HG02571 (cell line): Measurements from ENCODE around the gene SLC28A2.
"Not testable (repeated sequence)": the region's sequence is repeated elsewhere in the genome, so short reads cannot be mapped to it uniquely, and the experiment has no call there.

Experiments
- ATAC-seq: cut with Tn5 transposase; IDR thresholded peaks from one replicate; pipeline ENCODE4 v1.9.1; 2021; ENCODE audit warnings: mild to moderate bottlenecking, moderate library complexity; ENCODE audit not compliant: unreplicated experiment

SLC28A2 gene

DNA sequence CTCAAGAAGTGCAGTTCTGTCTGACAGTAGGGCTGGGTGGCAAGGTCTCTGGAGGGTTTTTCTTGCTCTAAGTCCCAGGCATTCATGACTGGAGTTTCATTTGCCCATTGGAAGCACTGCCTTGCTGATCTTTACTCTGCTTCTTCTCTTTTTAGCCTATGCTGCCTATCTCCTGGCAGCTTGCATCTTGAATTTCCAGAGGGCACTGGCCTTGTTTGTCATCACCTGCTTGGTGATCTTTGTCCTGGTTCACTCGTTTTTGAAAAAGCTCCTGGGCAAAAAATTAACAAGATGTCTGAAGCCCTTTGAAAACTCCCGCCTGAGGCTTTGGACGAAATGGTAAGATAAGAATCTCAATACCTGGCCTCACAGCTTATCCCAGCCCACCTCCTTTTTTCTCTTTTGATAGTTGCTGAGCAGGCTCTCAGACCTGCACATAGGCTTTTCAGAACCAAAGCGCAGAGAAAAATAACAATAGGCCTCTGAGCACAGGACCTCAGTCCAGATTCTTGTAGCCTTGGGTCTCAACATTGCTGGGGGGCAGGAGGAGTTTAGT is 10.9 kb downstream of the SLC28A2 start:
- ATAC-seq: no peak

DNA sequence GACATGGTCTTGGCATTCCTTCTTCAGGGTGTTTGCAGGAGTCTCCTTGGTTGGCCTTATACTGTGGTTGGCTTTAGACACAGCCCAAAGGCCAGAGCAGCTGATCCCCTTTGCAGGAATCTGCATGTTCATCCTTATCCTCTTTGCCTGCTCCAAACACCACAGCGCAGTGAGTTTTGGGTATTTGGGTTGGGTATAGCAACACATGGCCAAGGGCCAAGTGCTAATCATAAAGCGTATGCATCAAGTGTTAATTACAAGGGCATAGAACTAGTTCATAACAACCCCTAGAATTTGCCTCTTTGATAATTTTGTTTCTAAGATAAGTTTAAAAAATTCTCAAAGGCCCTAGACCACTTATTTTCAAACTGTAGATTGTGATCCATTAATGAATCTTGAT is 11.8 kb downstream of the SLC28A2 start:
- ATAC-seq: no peak

DNA sequence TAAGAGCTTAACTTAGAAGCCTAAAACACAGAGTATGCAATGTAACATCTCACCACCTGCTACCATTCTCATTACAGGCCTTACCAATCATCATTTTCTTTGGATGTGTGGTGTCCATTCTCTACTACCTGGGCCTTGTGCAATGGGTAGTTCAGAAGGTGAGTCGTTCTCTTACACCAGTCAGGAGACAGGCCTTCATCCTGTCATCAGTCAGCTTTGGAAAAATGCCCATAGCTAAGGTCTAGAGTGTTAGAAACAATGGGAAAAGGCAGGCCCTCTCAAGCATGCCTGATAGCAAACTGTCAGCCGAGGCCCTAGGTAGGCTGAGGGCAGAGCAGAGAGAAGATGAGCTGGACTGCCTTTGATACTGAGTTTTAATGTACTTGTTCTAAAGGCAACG is 13.5 kb downstream of the SLC28A2 start:
- ATAC-seq: no peak

DNA sequence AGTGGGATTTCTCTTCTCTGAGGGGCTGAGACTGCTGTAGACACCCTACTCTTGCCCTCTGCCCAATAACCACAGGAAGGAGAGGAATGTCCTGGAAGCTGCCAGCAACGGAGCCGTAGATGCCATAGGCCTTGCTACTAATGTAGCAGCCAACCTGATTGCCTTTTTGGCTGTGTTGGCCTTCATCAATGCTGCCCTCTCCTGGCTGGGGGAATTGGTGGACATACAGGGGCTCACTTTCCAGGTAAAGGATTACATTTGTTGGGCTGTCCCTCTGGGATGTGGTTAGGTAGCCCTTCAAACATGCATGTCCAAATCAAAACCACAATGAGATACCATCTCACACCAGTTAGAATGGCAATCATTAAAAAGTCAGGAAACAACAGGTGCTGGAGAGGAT is 16.1 kb downstream of the SLC28A2 start:
- ATAC-seq: no peak

DNA sequence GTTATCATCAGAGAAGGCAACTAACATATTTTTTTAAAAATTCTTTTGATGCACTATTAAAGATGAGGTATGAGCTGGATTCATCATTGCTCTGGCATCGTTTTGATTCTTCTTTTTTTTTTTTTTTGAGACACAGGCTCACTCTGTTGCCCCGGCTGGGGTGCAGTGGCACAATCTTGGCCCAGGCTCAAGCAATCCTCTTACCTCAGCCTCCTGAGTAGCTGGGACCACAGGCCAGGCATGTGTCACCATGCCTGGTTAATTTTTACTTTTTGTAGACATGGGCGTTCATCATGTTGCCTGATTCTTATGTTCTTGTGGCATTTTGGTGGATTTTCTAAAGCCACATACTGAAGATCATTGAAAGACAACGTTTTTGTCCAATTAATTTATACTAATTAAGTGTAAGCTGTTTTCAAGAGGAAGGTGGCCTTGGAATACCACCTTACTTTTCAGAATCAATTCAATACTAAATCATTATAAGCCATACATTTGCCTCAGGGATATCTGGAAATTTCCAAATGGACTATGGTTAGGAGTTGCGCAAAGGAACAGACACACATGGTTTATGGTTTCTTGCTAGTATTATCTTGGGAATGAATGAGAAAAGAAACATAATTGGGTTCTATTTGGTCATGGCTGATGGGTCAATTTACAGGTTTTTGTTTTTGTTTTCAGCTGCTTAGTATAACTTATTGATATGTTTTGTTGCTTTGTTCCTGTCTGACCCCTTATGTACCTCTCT is 22.8 kb downstream of the SLC28A2 start:
- no peak for ATAC-seq

DNA sequence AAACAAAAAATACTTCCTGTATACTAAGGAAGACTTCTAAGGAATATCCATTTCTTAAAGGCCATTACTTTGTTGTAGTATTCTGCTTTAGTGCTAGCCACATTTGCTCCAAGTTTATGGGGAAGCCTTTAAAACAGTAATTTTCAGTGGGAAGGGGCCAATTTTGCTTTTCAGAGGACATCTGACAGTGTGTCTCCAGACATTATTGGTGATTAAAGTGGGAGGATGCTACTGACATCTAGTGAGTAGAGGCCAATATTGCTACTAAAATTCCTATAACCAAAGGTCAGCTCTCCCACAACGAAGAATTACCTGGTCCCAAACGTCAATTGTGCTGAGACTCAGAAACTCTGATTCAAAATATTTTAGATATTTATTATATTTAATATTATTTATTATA is 24.8 kb downstream of the SLC28A2 start:
- ATAC-seq: no peak

DNA sequence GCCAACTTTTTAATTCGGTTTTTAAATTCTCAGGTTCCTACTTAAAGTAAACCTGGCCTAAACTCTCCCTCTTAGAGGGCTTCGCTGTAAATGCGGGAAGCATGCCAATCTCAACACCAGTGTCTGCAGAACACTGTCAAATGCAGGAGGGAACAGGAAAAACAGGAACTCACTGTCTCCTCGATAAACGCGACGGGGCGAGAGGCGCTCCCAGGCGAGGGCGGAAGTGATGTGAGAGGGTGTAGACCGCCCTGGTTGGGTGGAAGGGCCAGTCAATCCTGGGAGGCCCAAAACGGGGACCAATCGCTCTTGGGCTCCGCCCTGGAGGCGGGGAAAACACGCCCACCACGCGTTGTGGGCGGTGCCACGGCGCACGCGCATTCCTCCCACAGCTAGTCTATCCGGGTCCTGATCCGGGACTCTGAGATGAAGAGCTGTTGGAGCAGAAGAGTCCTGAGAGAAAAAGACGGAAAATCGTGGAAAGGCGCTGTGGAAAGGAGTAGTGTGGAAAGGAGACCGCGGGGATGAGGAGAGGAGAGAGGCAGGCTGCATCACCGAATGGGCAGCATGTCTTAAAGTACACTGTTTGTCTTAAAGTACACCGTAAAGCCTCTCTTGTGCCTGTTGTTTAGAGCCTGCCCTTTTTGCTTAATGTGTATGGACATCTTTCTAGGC is 27.1 kb downstream of the SLC28A2 start:
- peak; percentile 100 for ATAC-seq

DNA sequence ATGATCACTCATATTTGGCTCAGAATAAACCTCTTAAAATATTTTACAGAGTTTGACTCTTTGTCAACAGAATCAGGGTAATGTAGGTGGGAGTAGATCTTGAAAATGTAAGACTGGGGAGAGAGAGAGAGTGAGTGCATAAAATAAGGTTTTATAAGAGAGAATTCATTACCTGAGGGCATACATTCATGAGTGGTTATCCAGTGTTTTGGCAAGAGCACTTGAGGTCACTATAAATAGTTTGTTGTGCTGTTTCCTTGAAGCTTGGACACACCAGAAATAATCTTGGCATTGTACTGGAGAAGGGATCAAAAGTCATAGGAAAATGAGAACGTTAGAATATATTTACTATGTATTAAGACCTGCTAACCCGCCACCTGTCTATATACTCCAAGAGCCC is 33.4 kb downstream of the SLC28A2 start:
- no peak for ATAC-seq

DNA sequence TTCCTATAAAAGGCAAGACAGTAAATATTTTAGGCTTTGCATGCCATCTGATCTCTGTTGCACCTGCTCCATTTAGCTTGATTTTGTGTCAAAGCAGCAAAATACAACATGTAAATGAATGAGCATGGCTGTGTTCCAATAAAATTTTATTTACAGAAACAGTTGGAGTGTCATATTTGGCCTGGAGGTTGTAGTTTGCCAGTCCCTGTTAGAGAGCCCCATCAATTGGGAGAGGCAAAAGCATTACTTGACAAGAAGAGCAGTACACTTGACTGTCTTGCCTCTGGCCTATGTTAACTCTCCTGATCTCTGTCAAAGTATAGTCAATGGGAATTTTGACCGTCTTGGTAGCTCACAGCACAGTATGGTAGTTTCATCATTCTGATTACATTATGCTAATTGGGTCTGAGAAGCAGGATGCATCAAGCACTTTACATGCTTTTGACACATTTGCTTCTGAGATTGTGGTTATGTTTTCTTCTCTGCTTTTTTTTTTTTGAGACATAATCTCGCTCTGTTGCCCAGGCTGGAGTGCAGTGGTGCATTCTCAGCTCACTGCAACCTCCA is 35.4 kb downstream of the SLC28A2 start:
- ATAC-seq: no peak

DNA sequence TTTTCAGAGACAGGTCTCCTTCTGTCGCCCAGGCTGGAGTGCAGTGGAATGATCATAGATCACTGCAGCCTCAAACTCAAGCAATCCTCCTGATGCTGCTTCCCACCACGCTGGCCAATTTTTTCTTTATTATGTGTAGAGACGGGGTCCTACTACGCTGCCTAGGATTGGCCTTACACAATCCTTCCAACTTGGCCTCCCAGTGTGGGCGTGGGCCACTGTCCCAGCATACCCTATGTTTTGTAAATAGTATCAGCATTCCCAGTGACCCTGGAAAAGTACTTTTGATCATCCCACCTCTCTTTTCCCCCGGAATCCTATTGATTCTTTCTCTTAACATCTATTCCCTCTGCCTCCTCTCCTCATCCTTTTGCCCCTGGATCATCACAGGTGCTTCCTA is 36.9 kb downstream of the SLC28A2 start:
- no peak for ATAC-seq

DNA sequence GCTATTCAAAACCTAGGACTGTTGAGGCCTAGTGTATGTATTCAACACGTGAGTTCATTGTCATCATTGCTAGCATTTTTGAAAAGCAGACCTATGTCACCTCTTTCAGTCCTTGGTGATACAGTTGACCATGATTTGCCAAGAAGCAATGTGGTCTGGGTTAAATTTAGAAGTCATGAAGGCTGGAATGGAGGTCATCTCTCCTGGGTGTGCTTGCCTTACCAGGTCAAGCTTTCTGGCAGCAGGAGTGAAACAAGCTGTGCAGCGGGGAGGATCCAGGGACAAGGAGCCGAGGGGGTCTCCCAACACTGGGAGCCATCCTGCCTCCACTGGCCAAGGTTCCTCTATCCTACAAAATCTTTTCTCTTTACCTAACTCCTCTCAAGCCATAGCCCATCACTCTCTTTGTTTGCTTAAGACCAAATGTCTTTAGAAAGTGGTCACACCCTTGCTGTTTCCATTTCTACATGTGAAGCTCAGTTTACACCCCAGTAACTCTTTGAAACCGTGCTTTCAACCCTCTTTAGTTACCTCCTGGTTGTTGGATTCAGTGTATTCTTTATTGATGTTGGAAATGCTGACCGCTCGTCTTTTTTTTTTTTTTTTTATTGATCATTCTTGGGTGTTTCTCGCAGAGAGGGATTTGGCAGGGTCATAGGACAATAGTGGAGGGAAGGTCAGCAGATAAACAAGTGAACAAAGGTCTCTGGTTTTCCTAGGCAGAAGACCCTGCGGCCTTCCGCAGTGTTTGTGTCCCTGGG is 40.0 kb downstream of the SLC28A2 start:
- no peak for ATAC-seq

DNA sequence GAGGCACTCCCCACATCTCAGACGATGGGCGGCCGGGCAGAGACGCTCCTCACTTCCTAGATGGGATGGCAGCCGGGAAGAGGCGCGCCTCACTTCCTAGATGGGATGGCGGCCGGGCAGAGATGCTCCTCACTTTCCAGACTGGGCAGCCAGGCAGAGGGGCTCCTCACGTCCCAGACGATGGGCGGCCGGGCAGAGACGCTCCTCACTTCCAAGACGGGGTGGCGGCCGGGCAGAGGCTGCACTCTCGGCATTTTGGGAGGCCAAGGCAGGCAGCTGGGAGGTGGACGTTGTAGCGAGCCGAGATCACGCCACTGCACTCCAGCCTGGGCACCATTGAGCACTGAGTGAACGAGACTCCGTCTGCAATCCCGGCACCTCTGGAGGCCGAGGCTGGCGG is 41.3 kb downstream of the SLC28A2 start:
- ATAC-seq: not testable (repeated sequence)

DNA sequence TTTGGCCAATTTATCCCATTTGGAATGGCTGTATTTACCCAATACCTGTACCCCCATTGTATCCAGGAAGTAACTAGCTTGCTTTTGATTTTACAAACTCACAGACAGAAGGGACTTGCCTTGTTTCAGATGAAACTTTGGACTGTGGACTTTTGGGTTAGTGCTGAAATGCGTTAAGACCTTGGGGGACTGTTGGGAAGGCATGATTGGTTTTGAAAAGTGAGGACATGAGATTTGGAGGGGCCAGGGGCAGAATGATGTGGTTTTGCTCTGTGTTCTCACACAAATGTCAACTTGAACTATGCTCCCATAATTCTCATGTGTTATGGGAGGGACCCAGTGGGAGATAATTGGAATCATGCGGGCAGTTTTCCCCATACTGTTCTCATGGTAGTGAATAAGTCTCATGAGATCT is 46.9 kb downstream of the SLC28A2 start:
- ATAC-seq: not testable (repeated sequence)

DNA sequence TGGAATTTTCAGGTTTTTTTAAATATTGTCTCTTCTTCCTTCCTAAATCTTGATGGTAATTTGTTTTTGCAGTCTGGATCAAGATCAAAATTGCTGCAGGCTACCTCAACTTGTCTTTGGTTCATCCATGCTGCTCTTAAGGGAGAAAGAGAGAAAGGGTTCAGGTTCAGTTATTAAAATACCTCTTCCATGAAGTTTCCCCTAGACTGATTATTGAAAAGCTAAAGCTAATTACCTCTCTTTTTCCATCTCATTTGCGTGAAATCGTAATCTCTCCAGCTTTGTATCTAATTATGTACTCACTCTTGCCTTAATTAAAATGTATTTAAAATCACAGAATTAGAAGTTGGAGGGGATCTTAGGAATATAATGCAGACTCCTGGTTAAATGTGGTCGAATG is 52.7 kb downstream of the SLC28A2 start:
- no peak for ATAC-seq

DNA sequence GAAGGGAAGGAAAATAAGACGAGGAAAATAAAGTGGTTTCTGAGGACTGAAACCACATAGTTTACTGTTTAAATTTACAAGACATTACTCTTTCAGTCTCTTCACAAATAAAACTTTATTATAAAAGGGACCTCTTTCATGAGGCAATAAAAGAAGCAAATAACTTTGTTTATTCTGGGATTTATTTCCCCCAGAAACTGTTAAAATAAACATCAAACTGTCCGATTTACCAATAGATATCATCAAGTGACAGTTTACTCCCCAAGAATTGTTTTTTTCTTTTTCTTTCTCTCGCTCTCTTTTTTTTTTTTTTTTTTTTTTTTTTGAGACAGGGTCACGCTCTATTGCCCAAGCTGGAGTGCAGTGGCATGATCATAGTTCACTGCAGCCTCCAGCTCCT is 54.1 kb downstream of the SLC28A2 start:
- ATAC-seq: no peak

DNA sequence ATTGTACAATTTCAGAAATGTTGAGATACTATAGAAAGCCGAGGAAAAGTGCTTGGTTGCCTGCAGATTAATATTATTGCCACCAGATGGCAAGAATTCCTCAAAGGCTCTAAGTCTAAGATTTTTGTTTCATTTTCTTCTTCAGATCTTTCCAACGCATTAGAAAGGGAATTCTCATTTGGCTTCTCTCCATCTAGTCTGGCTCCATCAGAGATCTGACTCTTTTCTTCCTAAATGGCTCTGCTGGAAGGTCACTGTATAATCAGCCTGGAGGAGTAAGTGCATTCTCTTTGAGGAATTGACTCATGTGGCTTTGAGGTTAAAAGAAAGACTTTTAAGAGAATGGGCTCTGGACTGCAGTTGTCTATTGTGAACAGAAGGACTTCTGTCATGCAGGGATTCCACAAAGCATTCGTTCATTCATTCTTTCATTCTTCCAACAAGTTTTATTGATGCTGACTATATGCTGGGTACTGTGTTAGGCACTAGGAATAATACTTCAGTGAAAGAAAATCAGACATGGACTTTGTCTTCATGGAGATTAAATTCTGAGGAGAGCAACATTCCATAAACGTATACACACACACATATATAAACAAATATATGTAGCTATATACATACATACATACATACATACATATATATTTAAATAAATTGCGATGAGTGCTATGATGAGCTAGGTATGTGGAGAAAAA is 55.3 kb downstream of the SLC28A2 start:
- ATAC-seq: no peak

DNA sequence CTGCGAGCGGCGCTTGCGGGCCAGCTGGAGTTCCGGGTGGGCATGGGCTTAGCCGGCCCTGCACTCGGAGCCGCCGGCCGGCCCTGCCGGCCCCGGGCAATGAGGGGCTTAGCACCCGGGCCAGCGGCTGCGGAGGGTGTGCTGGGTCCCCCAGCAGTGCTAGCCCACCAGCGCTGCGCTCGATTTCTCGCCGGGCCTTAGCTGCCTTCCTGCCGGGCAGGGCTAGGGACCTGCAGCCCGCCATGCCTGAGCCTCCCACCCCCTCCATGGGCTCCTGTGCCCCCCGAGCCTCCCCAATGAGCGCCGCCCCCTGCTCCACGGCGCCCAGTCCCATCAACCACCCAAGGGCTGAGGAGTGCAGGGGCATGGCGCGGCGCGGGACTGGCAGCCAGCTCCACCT is 62.1 kb downstream of the SLC28A2 start:
- not testable (repeated sequence) for ATAC-seq

DNA sequence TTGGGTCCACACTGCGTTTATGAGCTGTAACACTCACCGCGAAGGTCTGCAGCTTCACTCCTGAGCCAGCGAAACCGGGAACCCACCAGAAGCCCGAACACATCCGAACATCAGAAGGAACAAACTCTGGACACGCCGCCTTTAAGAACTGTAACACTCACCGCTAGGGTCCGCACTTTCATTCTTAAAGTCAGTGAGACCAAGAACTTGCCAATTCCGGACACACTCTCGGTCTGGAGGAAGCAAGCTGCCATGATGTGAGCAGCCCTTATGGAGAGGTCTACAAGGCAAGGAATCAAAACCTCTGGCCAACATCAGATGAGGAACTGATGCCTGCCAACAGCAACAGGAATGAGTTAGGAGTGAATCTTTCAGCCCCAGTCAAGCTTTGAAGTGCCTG is 62.9 kb downstream of the SLC28A2 start:
- ATAC-seq: no peak

DNA sequence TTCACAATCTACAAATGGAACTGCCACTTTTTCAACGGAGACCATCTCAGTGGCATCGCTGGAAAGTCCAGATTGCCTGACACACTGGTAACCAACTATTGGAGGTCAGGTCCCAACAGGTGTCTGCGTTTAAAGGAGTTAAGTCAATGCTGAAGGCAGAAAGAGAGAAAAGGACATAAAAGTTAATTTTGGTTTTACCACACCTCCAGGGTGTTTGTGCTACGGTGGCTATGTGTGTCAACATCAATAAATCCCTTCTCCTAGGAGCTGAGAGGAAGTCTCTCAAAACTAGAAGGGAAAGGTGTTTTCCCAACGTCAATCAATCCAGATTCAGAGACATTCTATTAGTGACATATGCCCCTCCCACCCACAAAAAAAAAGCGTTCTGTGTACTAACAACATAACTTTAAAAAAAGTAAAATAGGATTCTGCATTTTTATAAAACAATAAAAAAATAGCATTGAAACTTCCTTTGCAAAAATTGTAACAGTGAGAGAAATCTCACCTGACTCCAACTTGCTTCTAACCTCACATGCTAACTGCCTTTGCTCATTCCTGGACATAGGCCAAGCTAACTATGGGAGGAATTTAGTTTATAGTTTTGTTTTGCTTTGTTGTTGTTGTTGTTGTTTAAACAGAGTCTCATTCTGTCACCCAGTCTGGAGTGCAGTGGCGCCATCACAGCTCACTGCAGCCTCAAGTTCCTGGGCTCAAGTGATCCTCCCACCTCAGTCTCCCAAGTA is 67.6 kb downstream of the SLC28A2 start:
- ATAC-seq: no peak

DNA sequence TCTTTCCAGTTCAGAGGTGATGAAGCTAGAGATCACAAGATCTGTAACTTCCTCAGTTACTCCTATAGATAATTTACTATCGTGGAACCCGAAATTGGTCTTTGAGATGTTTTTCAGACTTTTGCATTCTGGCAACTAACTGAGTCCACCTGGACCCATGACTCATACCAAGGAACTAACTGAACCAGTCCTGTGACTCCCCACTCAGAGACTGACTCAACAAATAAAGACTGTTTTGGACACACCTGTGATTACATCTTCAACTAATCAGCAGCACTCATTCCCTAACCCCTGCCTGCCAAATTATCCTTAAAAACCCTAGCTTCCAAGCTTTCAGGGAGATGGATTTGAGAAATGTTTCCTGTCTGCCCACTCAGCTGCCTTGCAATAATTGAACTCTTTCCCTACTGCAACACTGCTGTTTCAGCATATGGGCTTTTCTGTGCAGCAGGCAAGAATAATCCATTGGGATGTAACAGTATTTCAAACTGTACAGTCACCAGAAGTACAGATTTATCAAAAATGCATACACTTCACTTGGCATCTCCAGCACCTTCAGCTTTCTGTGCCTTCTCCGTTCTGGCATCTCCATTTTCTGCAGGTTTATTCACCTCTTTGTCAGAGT is 68.7 kb downstream of the SLC28A2 start:
- ATAC-seq: no peak
